ENCODE data around the gene SUGP1. TPM values are rescaled to one million over a fixed set of nuclear protein-coding genes. Genes with fewer than 3 reads are reported as not detected.

The SUGP1 gene
- polyA plus RNA-seq, 1 experiment, result 34.1 TPM

DNA sequence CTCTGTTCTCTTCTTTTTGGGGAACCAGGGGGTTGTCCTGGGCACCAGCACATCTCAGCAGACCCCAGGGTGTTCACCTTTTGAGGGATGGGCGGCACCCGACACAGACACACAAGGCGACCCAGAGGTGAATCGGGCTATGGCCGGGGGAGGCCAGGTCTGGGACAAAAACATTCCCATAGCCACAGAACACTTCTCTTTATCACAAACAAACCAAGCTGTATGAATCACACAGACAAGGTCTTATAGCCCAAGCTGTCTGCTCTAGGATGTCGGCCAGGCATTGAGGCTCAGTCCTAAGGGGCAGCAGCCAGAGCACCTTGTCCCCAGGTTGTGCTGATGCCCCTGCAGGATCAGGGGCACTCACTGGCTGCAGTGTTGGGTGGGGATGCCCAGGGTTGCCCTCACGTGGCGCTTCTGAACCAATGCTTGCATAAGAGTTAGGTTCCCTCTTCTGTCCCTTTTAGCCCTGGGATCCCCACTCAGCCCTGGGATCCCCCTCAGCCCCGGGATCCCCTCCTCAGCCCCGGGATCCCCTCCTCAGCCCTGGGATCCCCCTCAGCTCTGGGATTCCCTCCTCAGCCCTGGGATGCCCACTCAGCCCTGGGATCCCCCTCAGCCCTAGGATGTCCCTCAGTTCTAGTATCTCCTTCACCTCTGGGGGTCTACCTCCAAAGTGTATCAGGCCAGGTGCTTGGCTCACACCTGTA lies 27.2 kb upstream of the SUGP1 start:
- ChIA-PET CTCF (interaction anchor here (0.5 to 1.2 kb wide), 2 partner anchors 14 to 173 kb away, joined by 3 read pairs; no protein-coding TSS in a partner anchor), POLR2A (no interaction called here)
- Histone ChIP-seq H3K27me3 (ENCODE audit: control insufficient read depth, insufficient read depth, low read length) (no peaks in the 10 kb centered on the region), H3K4me3 (ENCODE audit: low read depth, low read length) (no peak overlapping the region), H3K36me3 (ENCODE audit: control insufficient read depth, insufficient read depth, low read length) (peaks cover 58% of the 10 kb centered on the region)
- TF ChIP-seq, protein P1, sequence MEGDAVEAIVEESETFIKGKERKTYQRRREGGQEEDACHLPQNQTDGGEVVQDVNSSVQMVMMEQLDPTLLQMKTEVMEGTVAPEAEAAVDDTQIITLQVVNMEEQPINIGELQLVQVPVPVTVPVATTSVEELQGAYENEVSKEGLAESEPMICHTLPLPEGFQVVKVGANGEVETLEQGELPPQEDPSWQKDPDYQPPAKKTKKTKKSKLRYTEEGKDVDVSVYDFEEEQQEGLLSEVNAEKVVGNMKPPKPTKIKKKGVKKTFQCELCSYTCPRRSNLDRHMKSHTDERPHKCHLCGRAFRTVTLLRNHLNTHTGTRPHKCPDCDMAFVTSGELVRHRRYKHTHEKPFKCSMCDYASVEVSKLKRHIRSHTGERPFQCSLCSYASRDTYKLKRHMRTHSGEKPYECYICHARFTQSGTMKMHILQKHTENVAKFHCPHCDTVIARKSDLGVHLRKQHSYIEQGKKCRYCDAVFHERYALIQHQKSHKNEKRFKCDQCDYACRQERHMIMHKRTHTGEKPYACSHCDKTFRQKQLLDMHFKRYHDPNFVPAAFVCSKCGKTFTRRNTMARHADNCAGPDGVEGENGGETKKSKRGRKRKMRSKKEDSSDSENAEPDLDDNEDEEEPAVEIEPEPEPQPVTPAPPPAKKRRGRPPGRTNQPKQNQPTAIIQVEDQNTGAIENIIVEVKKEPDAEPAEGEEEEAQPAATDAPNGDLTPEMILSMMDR (IDR thresholded peaks at IDR 0.05; ENCODE audit: insufficient read depth, low read depth, low read length), result no peak
- no peak for DNase-seq (ENCODE audit: low read depth)

DNA sequence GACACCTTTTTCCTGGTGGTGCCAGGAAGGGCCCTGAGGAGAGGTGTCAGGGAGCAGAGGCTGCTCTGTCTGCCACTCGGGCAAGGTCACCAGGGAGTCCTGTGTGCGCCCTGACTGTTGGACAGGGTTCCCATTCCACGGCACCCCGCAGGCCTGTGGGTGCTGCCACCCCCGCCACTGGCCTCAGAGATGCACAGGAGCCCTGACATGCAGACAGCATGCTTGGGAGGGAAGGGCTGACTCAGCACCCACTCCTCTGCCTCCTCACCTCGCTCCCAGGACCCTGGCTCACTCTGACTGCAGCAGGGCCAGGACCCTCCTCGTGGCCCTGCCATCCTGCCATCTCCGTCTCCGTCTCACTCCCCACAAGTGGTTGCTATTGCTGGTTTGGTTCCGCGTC lies 25.7 kb upstream of the SUGP1 start:
- H3K36me3 ChIP-seq (ENCODE audit: control insufficient read depth, insufficient read depth, low read length), result peaks cover 66% of the 10 kb centered on the region
- H3K4me3 ChIP-seq (ENCODE audit: low read depth, low read length), result no peak overlapping the region
- H3K27me3 ChIP-seq (ENCODE audit: control insufficient read depth, insufficient read depth, low read length), result no peaks in the 10 kb centered on the region
- TF ChIP-seq, protein P1 (IDR thresholded peaks at IDR 0.05; ENCODE audit: insufficient read depth, low read depth, low read length), result no peak
- POLR2A ChIA-PET, result no interaction called here
- no peak for DNase-seq (ENCODE audit: low read depth)
- CTCF ChIA-PET, result no interaction called here

DNA sequence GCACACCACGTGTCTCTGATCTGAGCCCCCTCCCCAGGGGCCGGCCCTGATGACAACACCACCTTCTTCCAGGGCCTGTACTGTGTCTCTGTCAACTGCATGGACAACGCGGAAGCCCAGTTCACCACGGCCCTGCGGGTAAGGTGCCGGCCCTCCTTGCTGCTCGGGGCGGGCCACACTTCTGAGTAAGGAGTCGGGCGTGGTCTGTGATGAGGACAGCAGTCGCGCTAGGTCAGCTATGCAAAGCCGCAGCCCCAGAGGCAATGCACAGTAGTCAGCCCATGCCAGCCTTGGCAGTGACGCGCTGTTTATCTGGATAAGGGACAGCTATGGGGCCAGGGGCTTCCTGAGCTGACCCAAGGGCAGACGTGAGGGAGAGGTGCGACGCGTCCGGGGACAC lies 24.9 kb upstream of the SUGP1 start:
- H3K36me3 ChIP-seq (ENCODE audit: control insufficient read depth, insufficient read depth, low read length), result peaks cover 68% of the 10 kb centered on the region
- DNase-seq (ENCODE audit: low read depth), result no peak
- POLR2A ChIA-PET, result no interaction called here
- no peaks in the 10 kb centered on the region for H3K27me3 ChIP-seq (ENCODE audit: control insufficient read depth, insufficient read depth, low read length)
- CTCF ChIA-PET, result interaction anchor here (1.8 kb wide), 1 partner anchor 11 kb away, joined by 3 read pairs; no protein-coding TSS in a partner anchor
- H3K4me3 ChIP-seq (ENCODE audit: low read depth, low read length), result no peak overlapping the region
- TF ChIP-seq, protein P1 (IDR thresholded peaks at IDR 0.05; ENCODE audit: insufficient read depth, low read depth, low read length), result no peak

DNA sequence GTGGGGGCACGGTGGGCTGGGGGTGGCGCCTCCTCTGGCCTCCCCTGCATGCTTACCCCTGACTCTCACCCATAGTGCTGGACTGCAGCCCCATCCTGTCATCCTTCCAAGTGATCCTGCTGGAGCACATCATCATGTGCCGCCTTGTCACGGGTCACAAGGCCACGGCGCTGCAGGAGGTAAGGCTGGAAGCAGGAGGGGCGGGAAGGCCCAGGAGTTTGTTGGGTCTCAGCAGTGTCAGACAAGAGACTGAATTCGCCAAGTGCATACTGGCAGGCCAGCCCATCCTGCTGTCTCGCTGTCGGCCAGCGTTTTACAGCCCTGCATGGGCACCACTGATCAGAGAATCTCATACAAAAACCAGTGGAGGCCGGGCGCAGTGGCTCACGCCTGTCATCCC lies 23.5 kb upstream of the SUGP1 start:
- ChIA-PET CTCF (interaction anchor here (1.4 to 3.2 kb wide), 7 partner anchors 8 to 203 kb away, joined by 3 to 29 read pairs (median 11); no protein-coding TSS in a partner anchor), POLR2A (no interaction called here)
- DNase-seq (ENCODE audit: low read depth), result no peak
- Histone ChIP-seq H3K27me3 (ENCODE audit: control insufficient read depth, insufficient read depth, low read length) (no peaks in the 10 kb centered on the region), H3K4me3 (ENCODE audit: low read depth, low read length) (no peak overlapping the region), H3K36me3 (ENCODE audit: control insufficient read depth, insufficient read depth, low read length) (peaks cover 61% of the 10 kb centered on the region)
- TF ChIP-seq, protein P1 (IDR thresholded peaks at IDR 0.05; ENCODE audit: insufficient read depth, low read depth, low read length), result no peak

DNA sequence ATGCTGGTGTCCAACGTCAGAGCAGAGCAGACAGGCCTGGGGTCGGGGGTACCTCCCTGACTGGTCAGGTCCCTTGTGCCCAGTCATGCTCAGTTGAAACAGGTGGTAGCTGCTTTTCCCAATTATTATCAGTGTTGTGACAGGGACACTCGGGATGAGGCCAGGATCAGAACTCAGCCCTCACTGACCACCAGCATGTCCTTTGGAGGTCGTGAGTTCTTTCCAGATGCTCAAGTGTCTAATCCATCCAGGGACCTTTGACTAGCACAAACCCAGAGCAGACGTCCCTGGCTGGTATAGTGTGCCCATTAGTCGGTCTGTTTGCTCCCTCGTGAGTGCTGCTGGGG lies 22.7 kb upstream of the SUGP1 start:
- TF ChIP-seq, protein P1 (IDR thresholded peaks at IDR 0.05; ENCODE audit: insufficient read depth, low read depth, low read length), result no peak
- Histone ChIP-seq H3K36me3 (ENCODE audit: control insufficient read depth, insufficient read depth, low read length) (peaks cover 62% of the 10 kb centered on the region), H3K27me3 (ENCODE audit: control insufficient read depth, insufficient read depth, low read length) (no peaks in the 10 kb centered on the region), H3K4me3 (ENCODE audit: low read depth, low read length) (no peak overlapping the region)
- ChIA-PET POLR2A (no interaction called here), CTCF (interaction anchor here (0.6 to 3.2 kb wide), 19 partner anchors 9 to 1426 kb away, joined by 3 to 29 read pairs (median 5); partner anchors contain the start of gene GATAD2A)
- no peak for DNase-seq (ENCODE audit: low read depth)
